Tibial artery (tissue), 4 donors: ENCODE results near the gene NUDT5.

Experiments used
- DNase-seq, 2 donors: peaks; one replicate each; pipeline ENCODE4 v3.0.0-alpha.2; 2019
- H3K27ac ChIP-seq, 2 donors: fragments of 200-600 bp; sonication (generic) in 1 of 2; 1 replicate in 1 of 2; 2 replicates in 1 of 2; pipeline ENCODE4 v1.5.1; 2018 to 2019; ENCODE audit warnings: mild to moderate bottlenecking in 1 of 2
- H3K27me3 ChIP-seq, 2 donors: fragments of 200-600 bp; sonication (generic) in 1 of 2; one replicate each; pipeline versions ENCODE4 v1.5.1 to v1.6.0; 2016 to 2019
- H3K36me3 ChIP-seq, 3 donors: fragments of 200-600 bp; sonication (generic) in 2 of 3; one replicate each; pipeline ENCODE4 v1.5.1; 2016 to 2019; ENCODE audit warnings: mild to moderate bottlenecking in 2 of 3
- H3K4me1 ChIP-seq, 4 donors: fragments of 200-600 bp; sonication (generic) in 2 of 4; 1 replicate in 3 of 4; 2 replicates in 1 of 4; pipeline ENCODE4 v1.5.1; 2016 to 2019
- H3K4me3 ChIP-seq, 2 donors: fragments of 200-600 bp; sonication (generic) in 1 of 2; 1 replicate in 1 of 2; 2 replicates in 1 of 2; pipeline ENCODE4 v1.5.1; 2018 to 2019; ENCODE audit warnings: mild to moderate bottlenecking in 2 of 2
- H3K9me3 ChIP-seq, 3 donors: fragments of 200-600 bp; sonication (generic) in 1 of 3; one replicate each; pipeline ENCODE4 v1.5.1; 2016 to 2019
- CTCF ChIP-seq, 2 experiments: fragments of 200-600 bp in 1 of 2; fragments of 450-650 bp in 1 of 2; IDR thresholded peaks; one replicate each; pipeline ENCODE4 v1.5.1; 2017 to 2019; ENCODE audit warnings: antibody characterized with exemption in 2 of 2, mild to moderate bottlenecking in 1 of 2, moderate library complexity in 1 of 2
- intact Hi-C: fragments of 100-400 bp; cut with DNase I; formaldehyde crosslinking; loops from one replicate; pipeline ENCODE4 v1.15.0; 2023; ENCODE audit warnings: low total_unique reads

Gene NUDT5

GRCh38 chr10:12225444-12225843 lies 29.8 kb upstream of the NUDT5 start:
- no peaks in the 10 kb centered on the region for H3K9me3 ChIP-seq
- no peak for TF ChIP-seq CTCF (IDR thresholded peaks at IDR 0.05)
- H3K36me3 ChIP-seq = peaks cover 0 to 29% (median 8%) of the 10 kb centered on the region in 3 donors
- no peak overlapping the region for H3K4me3 ChIP-seq
- peaks cover 0 to 50% (median 27%) of the 10 kb centered on the region in 4 donors for H3K4me1 ChIP-seq
- DNase-seq = no peak
- intact Hi-C loops = no loop called here
- no peaks in the 10 kb centered on the region for H3K27me3 ChIP-seq
- peak overlapping the region; percentile 54 to 66 for H3K27ac ChIP-seq

GRCh38 chr10:12221323-12222298 lies 25.9 kb upstream of the NUDT5 start:
- Histone ChIP-seq H3K4me3 (no peak overlapping the region), H3K27me3 (no peaks in the 10 kb centered on the region), H3K27ac (peak overlapping the region; percentile 66 to 68), H3K4me1 (peaks cover 0 to 59% (median 34%) of the 10 kb centered on the region in 4 donors), H3K9me3 (no peaks in the 10 kb centered on the region), H3K36me3 (peaks cover 8 to 34% (median 24%) of the 10 kb centered on the region in 3 donors)
- DNase-seq = no peak
- intact Hi-C loops = no loop called here
- no peak for TF ChIP-seq CTCF (IDR thresholded peaks at IDR 0.05)

- DNase-seq = no peak
- no peak for TF ChIP-seq CTCF (IDR thresholded peaks at IDR 0.05)
- Histone ChIP-seq H3K4me1 (peaks cover 0 to 52% (median 25%) of the 10 kb centered on the region in 4 donors), H3K4me3 (no peak overlapping the region), H3K36me3 (peaks cover 8 to 28% (median 18%) of the 10 kb centered on the region in 3 donors), H3K27ac (no peak overlapping the region), H3K27me3 (no peaks in the 10 kb centered on the region), H3K9me3 (no peaks in the 10 kb centered on the region)
- intact Hi-C loops = loop anchor here (5.0 kb wide), 1 partner anchor 488 kb away; no protein-coding TSS in a partner anchor
These were observed 23.3 kb upstream of the NUDT5 start for GRCh38 chr10:12218991-12219390.

GRCh38 chr10:12214763-12215218 lies 19.1 kb upstream of the NUDT5 start:
- H3K9me3 ChIP-seq = no peaks in the 10 kb centered on the region
- H3K4me3 ChIP-seq = peak overlapping the region; percentile 35 to 36
- intact Hi-C loops = loop anchor here (5.0 kb wide), 2 partner anchors 493 to 888 kb away; partner anchors contain the start of gene OPTN
- peak overlapping the region; percentile 48 to 63 for H3K27ac ChIP-seq
- peaks cover 0 to 10% (median 3%) of the 10 kb centered on the region in 4 donors for H3K4me1 ChIP-seq
- peaks cover 26 to 58% (median 37%) of the 10 kb centered on the region in 3 donors for H3K36me3 ChIP-seq
- DNase-seq = no peak
- peak; percentile 73 to 81 for TF ChIP-seq CTCF (IDR thresholded peaks at IDR 0.05)
- no peaks in the 10 kb centered on the region for H3K27me3 ChIP-seq

GRCh38 chr10:12214093-12214492 lies 18.4 kb upstream of the NUDT5 start:
- DNase-seq = no peak
- Histone ChIP-seq H3K4me1 (peaks cover 0 to 7% (median 1%) of the 10 kb centered on the region in 4 donors), H3K9me3 (no peaks in the 10 kb centered on the region), H3K4me3 (no peak overlapping the region), H3K36me3 (peaks cover 26 to 63% (median 42%) of the 10 kb centered on the region in 3 donors), H3K27me3 (no peaks in the 10 kb centered on the region), H3K27ac (peak overlapping the region; percentile 48 to 63)
- intact Hi-C loops = loop anchor here (5.0 kb wide), 1 partner anchor 888 kb away; the partner anchor contains the start of gene OPTN
- TF ChIP-seq CTCF (IDR thresholded peaks at IDR 0.05) = no peak
